ENCODE results near the gene ZMYND8. TPM values are rescaled to one million over a fixed set of nuclear protein-coding genes. Genes with fewer than 3 reads are reported as not detected.

The ZMYND8 gene
- total RNA-seq, 1 donor from 2014 or later = 19.2 TPM

GRCh38 chr20:47228654-47229053 lies 127.8 kb downstream of the ZMYND8 start:
- peaks cover 4% of the 10 kb centered on the region for H3K36me3 ChIP-seq (ENCODE audit: control insufficient read depth, insufficient read depth, low read length)
- no peak for TF ChIP-seq CTCF (IDR thresholded peaks at IDR 0.05; ENCODE audit: insufficient read depth, low read length, poor library complexity, severe bottlenecking)
- no peak for DNase-seq (ENCODE audit: low read depth)
- no peak overlapping the region for H3K4me3 ChIP-seq (ENCODE audit: low read depth, low read length)
- no peaks in the 10 kb centered on the region for H3K27me3 ChIP-seq (ENCODE audit: control insufficient read depth, insufficient read depth, low read length)

DNA sequence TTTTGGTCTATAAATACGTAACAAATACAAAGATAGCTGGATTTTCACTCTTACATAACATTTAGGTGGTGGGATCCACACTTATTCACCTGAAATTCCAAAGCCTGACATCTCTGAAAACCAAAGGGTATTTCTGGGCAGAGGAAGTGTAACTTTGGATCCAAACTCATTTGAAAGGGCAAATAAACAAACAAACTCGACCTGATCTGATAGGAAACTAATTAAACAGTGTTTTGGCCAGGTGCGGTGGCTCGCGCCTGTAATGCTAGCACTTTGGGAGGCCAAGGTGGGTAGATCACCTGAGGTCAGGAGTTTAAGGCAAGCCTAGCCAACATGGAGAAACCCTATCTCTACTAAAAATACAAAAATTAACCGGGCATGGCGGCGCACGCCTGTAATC lies 128.9 kb downstream of the ZMYND8 start:
- DNase-seq (ENCODE audit: low read depth) = no peak
- Histone ChIP-seq H3K27me3 (ENCODE audit: control insufficient read depth, insufficient read depth, low read length) (no peaks in the 10 kb centered on the region), H3K36me3 (ENCODE audit: control insufficient read depth, insufficient read depth, low read length) (peaks cover 4% of the 10 kb centered on the region), H3K4me3 (ENCODE audit: low read depth, low read length) (no peak overlapping the region)
- no peak for TF ChIP-seq CTCF (IDR thresholded peaks at IDR 0.05; ENCODE audit: insufficient read depth, low read length, poor library complexity, severe bottlenecking)

DNA sequence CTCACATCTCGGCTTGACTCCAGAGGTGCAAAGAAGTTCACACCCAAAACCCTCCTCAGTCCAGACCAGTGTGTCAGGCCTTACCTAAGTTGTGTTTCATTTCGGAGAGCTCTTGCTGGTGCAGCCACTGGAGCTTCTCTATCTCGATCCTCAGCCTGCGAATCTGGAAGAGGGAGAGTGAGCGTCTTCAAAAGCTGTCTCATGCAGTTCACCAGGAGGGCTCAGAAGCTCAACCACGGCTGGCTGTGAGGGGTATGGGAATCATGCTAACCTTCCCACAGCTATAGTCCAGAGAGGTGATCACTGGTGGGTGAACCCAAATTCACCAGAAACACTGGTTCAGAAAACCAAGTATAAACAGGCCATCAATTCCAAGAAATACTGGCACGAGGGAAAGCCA lies 129.4 kb downstream of the ZMYND8 start:
- Histone ChIP-seq H3K27me3 (ENCODE audit: control insufficient read depth, insufficient read depth, low read length) (no peaks in the 10 kb centered on the region), H3K36me3 (ENCODE audit: control insufficient read depth, insufficient read depth, low read length) (peaks cover 4% of the 10 kb centered on the region), H3K4me3 (ENCODE audit: low read depth, low read length) (no peak overlapping the region)
- no peak for DNase-seq (ENCODE audit: low read depth)
- no peak for TF ChIP-seq CTCF (IDR thresholded peaks at IDR 0.05; ENCODE audit: insufficient read depth, low read length, poor library complexity, severe bottlenecking)

GRCh38 chr20:47225458-47225857 lies 131.0 kb downstream of the ZMYND8 start:
- no peak for TF ChIP-seq CTCF (IDR thresholded peaks at IDR 0.05; ENCODE audit: insufficient read depth, low read length, poor library complexity, severe bottlenecking)
- peaks cover 5% of the 10 kb centered on the region for H3K36me3 ChIP-seq (ENCODE audit: control insufficient read depth, insufficient read depth, low read length)

GRCh38 chr20:47224857-47225256 lies 131.6 kb downstream of the ZMYND8 start:
- H3K36me3 ChIP-seq (ENCODE audit: control insufficient read depth, insufficient read depth, low read length) = peaks cover 5% of the 10 kb centered on the region
- TF ChIP-seq CTCF (IDR thresholded peaks at IDR 0.05; ENCODE audit: insufficient read depth, low read length, poor library complexity, severe bottlenecking) = no peak
- DNase-seq (ENCODE audit: low read depth) = no peak
- no peaks in the 10 kb centered on the region for H3K27me3 ChIP-seq (ENCODE audit: control insufficient read depth, insufficient read depth, low read length)
- H3K4me3 ChIP-seq (ENCODE audit: low read depth, low read length) = no peak overlapping the region

More at GRCh38 chr20:47225458-47225857, 131.0 kb downstream of the ZMYND8 start:
- Histone ChIP-seq H3K27me3 (ENCODE audit: control insufficient read depth, insufficient read depth, low read length) (no peaks in the 10 kb centered on the region), H3K4me3 (ENCODE audit: low read depth, low read length) (no peak overlapping the region)
- DNase-seq (ENCODE audit: low read depth) = no peak

DNA sequence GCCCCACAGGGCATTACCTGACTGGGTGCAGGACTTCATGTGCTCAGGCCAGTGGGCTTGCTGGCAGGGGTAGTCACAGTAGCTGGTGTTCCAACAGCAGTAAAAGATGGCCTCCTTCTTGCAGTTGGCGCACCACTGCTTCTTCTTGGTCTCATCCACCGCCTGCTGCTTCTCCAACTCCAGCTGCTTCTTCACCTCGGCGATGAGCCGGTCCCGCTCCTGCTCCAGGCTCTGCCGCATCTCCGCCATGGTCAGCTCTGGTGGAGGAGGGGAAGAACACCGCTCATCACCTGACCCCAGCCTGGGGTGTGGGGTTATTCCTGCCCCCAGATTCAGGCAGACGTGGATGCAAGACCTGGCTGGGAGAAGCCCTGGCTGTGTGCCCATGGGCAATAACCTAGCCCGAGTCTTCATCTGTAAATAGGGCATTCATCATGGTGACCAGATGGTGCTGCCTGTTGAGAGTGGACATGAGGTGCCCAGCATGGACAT lies 132.2 kb downstream of the ZMYND8 start:
- DNase-seq (ENCODE audit: low read depth) = no peak
- no peaks in the 10 kb centered on the region for H3K27me3 ChIP-seq (ENCODE audit: control insufficient read depth, insufficient read depth, low read length)
- H3K36me3 ChIP-seq (ENCODE audit: control insufficient read depth, insufficient read depth, low read length) = peaks cover 5% of the 10 kb centered on the region
- TF ChIP-seq CTCF (IDR thresholded peaks at IDR 0.05; ENCODE audit: insufficient read depth, low read length, poor library complexity, severe bottlenecking) = no peak
- H3K4me3 ChIP-seq (ENCODE audit: low read depth, low read length) = no peak overlapping the region

Measured in kidney epithelial cell (primary cell).